ENCODE results near the gene IQSEC1. TPM values are rescaled to one million over a fixed set of nuclear protein-coding genes. Genes with fewer than 3 reads are reported as not detected.

IQSEC1 gene
- total RNA-seq, 1 donor from 2014 or later = 29.5 TPM

GRCh38 chr3:13051581-13051980 lies 21.6 kb downstream of the IQSEC1 start:
- H3K9me3 ChIP-seq (ENCODE audit: insufficient read depth, low read depth, low read length) = no peaks in the 10 kb centered on the region
- peaks cover 30% of the 10 kb centered on the region for H3K27me3 Mint-ChIP-seq (ENCODE audit: low read depth, unreplicated experiment)
- no peak for FAIRE-seq
- H3K4me3 ChIP-seq (ENCODE audit: insufficient read depth, low read depth, low read length) = no peak overlapping the region
- TF ChIP-seq CTCF (IDR thresholded peaks at IDR 0.05; ENCODE audit: insufficient read depth, low read depth, low read length) (no peak), EZH2 (IDR thresholded peaks at IDR 0.05; ENCODE audit: insufficient read depth, low read length) (no peak)
- no peak for DNase-seq (ENCODE audit: low read depth)
- no peak overlapping the region for H3K4me2 ChIP-seq (ENCODE audit: low read length)
- H3K27ac Mint-ChIP-seq (ENCODE audit: unreplicated experiment) = no peak overlapping the region
- no peak overlapping the region for H3K9ac ChIP-seq (ENCODE audit: low read length)
- no peak overlapping the region for H3K27ac ChIP-seq (ENCODE audit: low read depth, low read length)
- no peak overlapping the region for H3K4me3 Mint-ChIP-seq (ENCODE audit: unreplicated experiment)
- H3K9me3 Mint-ChIP-seq (ENCODE audit: unreplicated experiment) = no peaks in the 10 kb centered on the region
- H3K79me2 ChIP-seq (ENCODE audit: insufficient read depth, low read length) = no peaks in the 10 kb centered on the region
- no peak overlapping the region for H2AFZ ChIP-seq (ENCODE audit: low read depth, low read length)
- H3K36me3 ChIP-seq (ENCODE audit: insufficient read depth, low read length) = no peaks in the 10 kb centered on the region
- H3K36me3 Mint-ChIP-seq (ENCODE audit: low read depth, unreplicated experiment) = peaks cover 2% of the 10 kb centered on the region
- H3K4me1 ChIP-seq (ENCODE audit: insufficient read depth, low read length) = no peaks in the 10 kb centered on the region
- no peaks in the 10 kb centered on the region for H4K20me1 ChIP-seq (ENCODE audit: insufficient read depth, low read length)
- H3K4me1 Mint-ChIP-seq (ENCODE audit: low read depth, unreplicated experiment) = peaks cover 11% of the 10 kb centered on the region
- H3K27me3 ChIP-seq (ENCODE audit: insufficient read depth, low read length) = peaks cover 20% of the 10 kb centered on the region

GRCh38 chr3:13051066-13051465 lies 22.2 kb downstream of the IQSEC1 start:
- peaks cover 22% of the 10 kb centered on the region for H3K27me3 ChIP-seq (ENCODE audit: insufficient read depth, low read length)
- peaks cover 2% of the 10 kb centered on the region for H3K36me3 Mint-ChIP-seq (ENCODE audit: low read depth, unreplicated experiment)

More at GRCh38 chr3:13051066-13051465, 22.2 kb downstream of the IQSEC1 start:
- H3K9me3 ChIP-seq (ENCODE audit: insufficient read depth, low read depth, low read length) = no peaks in the 10 kb centered on the region
- no peaks in the 10 kb centered on the region for H3K36me3 ChIP-seq (ENCODE audit: insufficient read depth, low read length)
- H2AFZ ChIP-seq (ENCODE audit: low read depth, low read length) = no peak overlapping the region
- FAIRE-seq (no peak), DNase-seq (ENCODE audit: low read depth) (no peak)
- no peaks in the 10 kb centered on the region for H3K4me1 ChIP-seq (ENCODE audit: insufficient read depth, low read length)
- H3K4me3 ChIP-seq (ENCODE audit: insufficient read depth, low read depth, low read length) = no peak overlapping the region
- H3K27me3 Mint-ChIP-seq (ENCODE audit: low read depth, unreplicated experiment) = peaks cover 30% of the 10 kb centered on the region
- no peak for TF ChIP-seq CTCF (IDR thresholded peaks at IDR 0.05; ENCODE audit: insufficient read depth, low read depth, low read length)
- no peak for TF ChIP-seq EZH2 (IDR thresholded peaks at IDR 0.05; ENCODE audit: insufficient read depth, low read length)
- H3K4me3 Mint-ChIP-seq (ENCODE audit: unreplicated experiment) = no peak overlapping the region
- H3K4me1 Mint-ChIP-seq (ENCODE audit: low read depth, unreplicated experiment) = peaks cover 11% of the 10 kb centered on the region
- H3K27ac Mint-ChIP-seq (ENCODE audit: unreplicated experiment) = no peak overlapping the region
- H3K27ac ChIP-seq (ENCODE audit: low read depth, low read length) = no peak overlapping the region
- no peak overlapping the region for H3K4me2 ChIP-seq (ENCODE audit: low read length)
- no peaks in the 10 kb centered on the region for H3K9me3 Mint-ChIP-seq (ENCODE audit: unreplicated experiment)
- no peaks in the 10 kb centered on the region for H4K20me1 ChIP-seq (ENCODE audit: insufficient read depth, low read length)
- H3K9ac ChIP-seq (ENCODE audit: low read length) = no peak overlapping the region
- no peaks in the 10 kb centered on the region for H3K79me2 ChIP-seq (ENCODE audit: insufficient read depth, low read length)
